ENCODE results near the gene MRPL14. TPM values are rescaled to one million over a fixed set of nuclear protein-coding genes. Genes with fewer than 3 reads are reported as not detected.

MRPL14 gene
- total and polyA plus RNA-seq, 10 of the 15 experiments (the other 5 are each of a cell fraction or from before 2014, with no cell fraction given), result 80.5 to 294 (median 122) TPM

DNA sequence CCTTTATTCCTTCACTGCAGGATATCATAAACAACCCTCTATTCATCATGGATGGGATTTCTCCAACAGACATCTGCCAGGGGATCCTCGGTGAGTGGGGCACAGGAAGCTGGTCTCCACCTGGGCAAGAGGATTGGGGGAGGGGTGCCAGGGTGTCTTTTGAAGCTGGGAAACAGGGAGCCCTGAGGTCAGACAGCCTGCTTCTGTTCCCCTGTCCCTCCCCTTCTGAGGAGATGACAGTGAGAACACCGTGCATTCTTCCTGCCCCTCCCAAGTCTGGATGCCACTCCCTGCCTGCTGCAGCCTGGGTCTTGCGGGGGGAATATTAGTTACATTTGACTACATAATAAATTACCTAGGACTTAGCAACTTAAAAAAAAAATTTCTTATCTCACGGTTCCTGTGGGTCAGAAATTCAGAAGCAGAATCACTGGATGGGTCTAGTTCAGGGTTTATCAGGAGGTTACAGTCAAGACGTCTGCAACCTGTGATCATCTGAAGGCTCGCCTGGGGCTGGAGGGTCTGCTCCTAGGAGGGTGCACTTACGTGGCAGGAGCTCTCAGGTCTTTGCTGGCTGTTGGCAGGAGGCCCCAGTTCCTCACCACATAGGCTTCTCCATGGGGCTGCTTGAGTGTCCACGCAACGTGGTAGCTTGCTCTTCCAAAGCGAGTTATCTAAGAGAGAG is 42.8 kb upstream of the MRPL14 start:
- H2AFZ ChIP-seq (ENCODE audit: control insufficient read depth, low read depth, low read length), result no peak overlapping the region
- no peak overlapping the region for H3K4me3 ChIP-seq
- BruUV-seq (replicated peaks), result no TSS peak
- ChIA-PET CTCF (interaction anchor here (0.8 to 8.6 kb wide), 5 partner anchors 66 to 166 kb away, joined by 3 to 117 read pairs (median 5); no protein-coding TSS in a partner anchor), SMC1A (ENCODE audit: uncharacterized antibody, unreplicated experiment) (interaction anchor here (1.2 to 2.0 kb wide), 4 partner anchors 55 to 169 kb away, joined by 3 to 11 read pairs (median 4); partner anchors contain the start of gene HSP90AB1), RAD21 (ENCODE audit: unreplicated experiment) (interaction anchor here (0.5 to 1.2 kb wide), 4 partner anchors 65 to 423 kb away, joined by 3 to 5 read pairs (median 4); no protein-coding TSS in a partner anchor), POLR2A (no interaction called here)
- in situ Hi-C loops (cut with MboI), result loop anchor here (5.0 kb wide), 1 partner anchor 67 kb away; no protein-coding TSS in a partner anchor
- H3K9ac ChIP-seq (ENCODE audit: control insufficient read depth, insufficient read depth, low read length), result no peak overlapping the region
- H3K79me2 ChIP-seq (ENCODE audit: control insufficient read depth, insufficient read depth, low read length), result no peaks in the 10 kb centered on the region
- intact Hi-C loops (cut with micrococcal nuclease; ENCODE audit: unreplicated experiment), result no loop called here
- no peaks in the 10 kb centered on the region for H4K20me1 ChIP-seq (ENCODE audit: control insufficient read depth, insufficient read depth)
- DNase-seq (ENCODE audit: low read depth, low spot score) (no peak), ATAC-seq (no peak), FAIRE-seq (no peak)
- TF ChIP-seq IKZF2 (IDR thresholded peaks at IDR 0.05), result no peak
- no peak overlapping the region for H3K4me2 ChIP-seq (ENCODE audit: control insufficient read depth, insufficient read depth)
- H3K9me3 ChIP-seq (replicated peaks; ENCODE audit: control insufficient read depth, insufficient read depth, low read length), result peaks cover 2% of the 10 kb centered on the region; the same call in 1 of the 3 replicates
- H3K27ac ChIP-seq (ENCODE audit: control insufficient read depth, insufficient read depth), result no peak overlapping the region
- WGBS (ENCODE audit: insufficient coverage, insufficient replicate concordance, low lambda C conversion rate, missing lambda C conversion rate), result 36% methylated on average over 10 of the region's 10 CpGs
- H3K4me1 ChIP-seq (ENCODE audit: control insufficient read depth, insufficient read depth, low read length), result peaks cover 6% of the 10 kb centered on the region; the same call in 1 of the 2 replicates
- H3K36me3 ChIP-seq (ENCODE audit: control insufficient read depth in 2 of 2, insufficient read depth in 2 of 2, low read length in 1 of 2), result no peaks in the 10 kb centered on the region
- H3K27me3 ChIP-seq (replicated peaks in 1 of 2; ENCODE audit: control insufficient read depth in 2 of 2, insufficient read depth in 2 of 2, low read length in 1 of 2), result no peaks in the 10 kb centered on the region; a peak in 2 of 4 replicates

DNA sequence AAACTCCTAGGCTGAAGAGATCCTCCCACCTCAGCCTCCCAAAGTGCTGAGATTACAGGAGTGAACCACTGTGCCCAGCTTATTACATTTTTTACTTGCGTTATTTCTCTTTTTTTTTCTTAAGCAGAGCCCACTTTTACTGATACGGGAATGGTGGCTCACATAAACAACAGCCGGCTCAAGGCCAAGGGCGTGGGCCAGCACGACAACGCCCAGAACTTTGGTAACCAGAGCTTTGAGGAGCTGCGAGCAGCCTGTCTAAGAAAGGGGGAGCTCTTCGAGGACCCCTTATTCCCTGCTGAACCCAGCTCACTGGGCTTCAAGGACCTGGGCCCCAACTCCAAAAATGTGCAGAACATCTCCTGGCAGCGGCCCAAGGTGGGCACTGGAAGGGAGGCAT is 41.9 kb upstream of the MRPL14 start:
- peaks cover 3% of the 10 kb centered on the region; the same call in 1 of the 2 replicates for H3K4me1 ChIP-seq (ENCODE audit: control insufficient read depth, insufficient read depth, low read length)
- WGBS (ENCODE audit: insufficient coverage, insufficient replicate concordance, low lambda C conversion rate, missing lambda C conversion rate), result 55% methylated on average over 9 of the region's 9 CpGs
- FAIRE-seq (no peak), ATAC-seq (no peak), DNase-seq (ENCODE audit: low read depth, low spot score) (no peak)
- H3K9ac ChIP-seq (ENCODE audit: control insufficient read depth, insufficient read depth, low read length), result no peak overlapping the region
- in situ Hi-C loops (cut with MboI) (no loop called here), intact Hi-C loops (cut with micrococcal nuclease; ENCODE audit: unreplicated experiment) (no loop called here)
- RAD21 ChIA-PET (ENCODE audit: unreplicated experiment), result interaction anchor here (0.7 to 1.2 kb wide), 4 partner anchors 66 to 169 kb away, joined by 3 to 5 read pairs (median 4); no protein-coding TSS in a partner anchor
- POLR2A ChIA-PET, result no interaction called here
- H3K79me2 ChIP-seq (ENCODE audit: control insufficient read depth, insufficient read depth, low read length), result no peaks in the 10 kb centered on the region
- H3K4me2 ChIP-seq (ENCODE audit: control insufficient read depth, insufficient read depth), result no peak overlapping the region
- no peak overlapping the region for H3K4me3 ChIP-seq
- H3K36me3 ChIP-seq (ENCODE audit: control insufficient read depth in 2 of 2, insufficient read depth in 2 of 2, low read length in 1 of 2), result no peaks in the 10 kb centered on the region
- no peaks in the 10 kb centered on the region for H4K20me1 ChIP-seq (ENCODE audit: control insufficient read depth, insufficient read depth)
- H3K27me3 ChIP-seq (replicated peaks in 1 of 2; ENCODE audit: control insufficient read depth in 2 of 2, insufficient read depth in 2 of 2, low read length in 1 of 2), result peaks cover 0 to 4% of the 10 kb centered on the region in 2 experiments; a peak in 3 of 4 replicates
- SMC1A ChIA-PET (ENCODE audit: uncharacterized antibody, unreplicated experiment), result interaction anchor here (1.2 to 2.0 kb wide), 4 partner anchors 56 to 169 kb away, joined by 3 to 11 read pairs (median 4); partner anchors contain the start of gene HSP90AB1
- no TSS peak for BruUV-seq (replicated peaks)
- CTCF ChIA-PET, result interaction anchor here (0.8 to 8.6 kb wide), 8 partner anchors 66 to 167 kb away, joined by 3 to 117 read pairs (median 4); partner anchors contain the start of gene AARS2
- no peak overlapping the region for H3K27ac ChIP-seq (ENCODE audit: control insufficient read depth, insufficient read depth)
- H2AFZ ChIP-seq (ENCODE audit: control insufficient read depth, low read depth, low read length), result no peak overlapping the region
- H3K9me3 ChIP-seq (replicated peaks; ENCODE audit: control insufficient read depth, insufficient read depth, low read length), result no peaks in the 10 kb centered on the region
- TF ChIP-seq TBL1XR1 (IDR thresholded peaks at IDR 0.05; ENCODE audit: low read depth, low read length) (no peak), RAD21 (IDR thresholded peaks at IDR 0.05; ENCODE audit: insufficient read depth, low read depth, low read length) (no peak), JUND (IDR thresholded peaks at IDR 0.05; ENCODE audit: low read depth, low read length) (no peak), SUZ12 (IDR thresholded peaks at IDR 0.05; ENCODE audit: unreplicated experiment) (no peak), NFYA (IDR thresholded peaks at IDR 0.05; ENCODE audit: borderline replicate concordance, low read depth, low read length) (no peak), RFX5 (IDR thresholded peaks at IDR 0.05; ENCODE audit: low read depth, low read length) (no peak), EED (IDR thresholded peaks at IDR 0.05; ENCODE audit: low read depth) (no peak)
- TF ChIP-seq, protein P1, sequence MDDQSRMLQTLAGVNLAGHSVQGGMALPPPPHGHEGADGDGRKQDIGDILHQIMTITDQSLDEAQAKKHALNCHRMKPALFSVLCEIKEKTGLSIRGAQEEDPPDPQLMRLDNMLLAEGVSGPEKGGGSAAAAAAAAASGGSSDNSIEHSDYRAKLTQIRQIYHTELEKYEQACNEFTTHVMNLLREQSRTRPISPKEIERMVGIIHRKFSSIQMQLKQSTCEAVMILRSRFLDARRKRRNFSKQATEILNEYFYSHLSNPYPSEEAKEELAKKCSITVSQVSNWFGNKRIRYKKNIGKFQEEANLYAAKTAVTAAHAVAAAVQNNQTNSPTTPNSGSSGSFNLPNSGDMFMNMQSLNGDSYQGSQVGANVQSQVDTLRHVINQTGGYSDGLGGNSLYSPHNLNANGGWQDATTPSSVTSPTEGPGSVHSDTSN (IDR thresholded peaks at IDR 0.05; ENCODE audit: insufficient replicate concordance, low read depth, low read length), result no peak
- TF ChIP-seq, protein P2, sequence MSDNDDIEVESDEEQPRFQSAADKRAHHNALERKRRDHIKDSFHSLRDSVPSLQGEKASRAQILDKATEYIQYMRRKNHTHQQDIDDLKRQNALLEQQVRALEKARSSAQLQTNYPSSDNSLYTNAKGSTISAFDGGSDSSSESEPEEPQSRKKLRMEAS (IDR thresholded peaks at IDR 0.05; ENCODE audit: low read depth, low read length), result no peak
- TF ChIP-seq, protein P3, sequence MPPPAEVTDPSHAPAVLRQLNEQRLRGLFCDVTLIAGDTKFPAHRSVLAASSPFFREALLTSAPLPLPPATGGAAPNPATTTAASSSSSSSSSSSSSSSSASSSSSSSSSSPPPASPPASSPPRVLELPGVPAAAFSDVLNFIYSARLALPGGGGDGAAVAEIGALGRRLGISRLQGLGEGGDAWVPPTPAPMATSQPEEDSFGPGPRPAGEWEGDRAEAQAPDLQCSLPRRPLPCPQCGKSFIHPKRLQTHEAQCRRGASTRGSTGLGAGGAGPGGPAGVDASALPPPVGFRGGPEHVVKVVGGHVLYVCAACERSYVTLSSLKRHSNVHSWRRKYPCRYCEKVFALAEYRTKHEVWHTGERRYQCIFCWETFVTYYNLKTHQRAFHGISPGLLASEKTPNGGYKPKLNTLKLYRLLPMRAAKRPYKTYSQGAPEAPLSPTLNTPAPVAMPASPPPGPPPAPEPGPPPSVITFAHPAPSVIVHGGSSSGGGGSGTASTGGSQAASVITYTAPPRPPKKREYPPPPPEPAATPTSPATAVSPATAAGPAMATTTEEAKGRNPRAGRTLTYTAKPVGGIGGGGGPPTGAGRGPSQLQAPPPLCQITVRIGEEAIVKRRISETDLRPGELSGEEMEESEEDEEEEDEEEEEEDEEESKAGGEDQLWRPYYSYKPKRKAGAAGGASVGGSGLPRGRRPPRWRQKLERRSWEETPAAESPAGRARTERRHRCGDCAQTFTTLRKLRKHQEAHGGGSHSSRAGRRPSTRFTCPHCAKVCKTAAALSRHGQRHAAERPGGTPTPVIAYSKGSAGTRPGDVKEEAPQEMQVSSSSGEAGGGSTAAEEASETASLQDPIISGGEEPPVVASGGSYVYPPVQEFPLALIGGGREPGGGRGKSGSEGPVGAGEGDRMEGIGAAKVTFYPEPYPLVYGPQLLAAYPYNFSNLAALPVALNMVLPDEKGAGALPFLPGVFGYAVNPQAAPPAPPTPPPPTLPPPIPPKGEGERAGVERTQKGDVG (CRISPR knock-in tag; IDR thresholded peaks at IDR 0.05), result no peak

All from GM12878 (cell line).